ENCODE results near the gene CTF1. TPM values are rescaled to one million over a fixed set of nuclear protein-coding genes. Genes with fewer than 3 reads are reported as not detected.
"Not testable (repeated sequence)": the region's sequence is repeated elsewhere in the genome, so short reads cannot be mapped to it uniquely, and the experiment has no call there.

The CTF1 gene
- total RNA-seq, 1 donor from 2014 or later = 5.1 TPM

- Mint-ChIP-seq H3K27ac (peak overlapping the region; percentile 46), H3K36me3 (ENCODE audit: insufficient read depth) (peaks cover 16% of the 10 kb centered on the region), H3K27me3 (no peaks in the 10 kb centered on the region), H3K4me3 (ENCODE audit: low read depth) (no peak overlapping the region), H3K4me1 (ENCODE audit: low read depth) (no peaks in the 10 kb centered on the region), H3K9me3 (ENCODE audit: low read depth) (no peaks in the 10 kb centered on the region)
- TF ChIP-seq, protein P1, sequence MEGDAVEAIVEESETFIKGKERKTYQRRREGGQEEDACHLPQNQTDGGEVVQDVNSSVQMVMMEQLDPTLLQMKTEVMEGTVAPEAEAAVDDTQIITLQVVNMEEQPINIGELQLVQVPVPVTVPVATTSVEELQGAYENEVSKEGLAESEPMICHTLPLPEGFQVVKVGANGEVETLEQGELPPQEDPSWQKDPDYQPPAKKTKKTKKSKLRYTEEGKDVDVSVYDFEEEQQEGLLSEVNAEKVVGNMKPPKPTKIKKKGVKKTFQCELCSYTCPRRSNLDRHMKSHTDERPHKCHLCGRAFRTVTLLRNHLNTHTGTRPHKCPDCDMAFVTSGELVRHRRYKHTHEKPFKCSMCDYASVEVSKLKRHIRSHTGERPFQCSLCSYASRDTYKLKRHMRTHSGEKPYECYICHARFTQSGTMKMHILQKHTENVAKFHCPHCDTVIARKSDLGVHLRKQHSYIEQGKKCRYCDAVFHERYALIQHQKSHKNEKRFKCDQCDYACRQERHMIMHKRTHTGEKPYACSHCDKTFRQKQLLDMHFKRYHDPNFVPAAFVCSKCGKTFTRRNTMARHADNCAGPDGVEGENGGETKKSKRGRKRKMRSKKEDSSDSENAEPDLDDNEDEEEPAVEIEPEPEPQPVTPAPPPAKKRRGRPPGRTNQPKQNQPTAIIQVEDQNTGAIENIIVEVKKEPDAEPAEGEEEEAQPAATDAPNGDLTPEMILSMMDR (IDR thresholded peaks at IDR 0.05; ENCODE audit: unreplicated experiment) = peak; percentile 49
- no peak for DNase-seq (ENCODE audit: low spot score, unreplicated experiment)
Observed at GRCh38 chr16:30934827-30935557, 38.6 kb downstream of the CTF1 start.

DNA sequence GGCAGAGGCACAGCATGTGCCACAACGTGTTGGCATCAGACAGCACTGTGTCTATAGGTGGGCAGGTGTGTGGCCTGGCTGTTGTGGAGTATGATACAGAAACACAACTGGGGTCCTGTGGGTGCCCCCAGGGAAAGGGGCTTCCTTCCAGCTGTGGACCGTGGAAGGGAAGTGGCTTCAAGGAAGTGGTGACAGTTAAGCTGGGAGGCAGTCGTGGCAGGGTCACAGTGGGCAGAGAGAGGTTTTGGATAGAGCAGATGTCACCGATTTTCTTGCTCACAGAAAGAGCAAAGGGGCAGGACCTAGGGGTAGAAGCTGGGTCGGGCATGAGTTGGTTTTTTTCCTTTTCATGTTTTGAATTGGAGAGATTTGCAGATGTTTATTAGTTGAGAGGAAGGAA lies 41.3 kb downstream of the CTF1 start:
- DNase-seq (ENCODE audit: low spot score, unreplicated experiment) = no peak
- TF ChIP-seq, protein P1 (IDR thresholded peaks at IDR 0.05; ENCODE audit: unreplicated experiment) = no peak
- H3K4me3 Mint-ChIP-seq (ENCODE audit: low read depth) = no peak overlapping the region
- H3K27ac Mint-ChIP-seq = peak overlapping the region; percentile 12
- no peaks in the 10 kb centered on the region for H3K9me3 Mint-ChIP-seq (ENCODE audit: low read depth)
- H3K27me3 Mint-ChIP-seq = no peaks in the 10 kb centered on the region
- peaks cover 20% of the 10 kb centered on the region for H3K36me3 Mint-ChIP-seq (ENCODE audit: insufficient read depth)
- no peaks in the 10 kb centered on the region for H3K4me1 Mint-ChIP-seq (ENCODE audit: low read depth)

GRCh38 chr16:30939571-30939970 lies 43.2 kb downstream of the CTF1 start:
- not testable (repeated sequence) for H3K4me1 Mint-ChIP-seq (ENCODE audit: low read depth); H3K27ac Mint-ChIP-seq; H3K4me3 Mint-ChIP-seq (ENCODE audit: low read depth); H3K9me3 Mint-ChIP-seq (ENCODE audit: low read depth); H3K27me3 Mint-ChIP-seq; DNase-seq (ENCODE audit: low spot score, unreplicated experiment)
- H3K36me3 Mint-ChIP-seq (ENCODE audit: insufficient read depth) = peaks cover 30% of the 10 kb centered on the region

- H3K36me3 Mint-ChIP-seq (ENCODE audit: insufficient read depth) = peaks cover 27% of the 10 kb centered on the region
- DNase-seq (ENCODE audit: low spot score, unreplicated experiment) = peak; percentile 48
- no peak overlapping the region for H3K27ac Mint-ChIP-seq
- H3K4me1 Mint-ChIP-seq (ENCODE audit: low read depth) = peaks cover 1% of the 10 kb centered on the region
- TF ChIP-seq, protein P1 (IDR thresholded peaks at IDR 0.05; ENCODE audit: unreplicated experiment) = peak; percentile 77
- no peaks in the 10 kb centered on the region for H3K9me3 Mint-ChIP-seq (ENCODE audit: low read depth)
- H3K4me3 Mint-ChIP-seq (ENCODE audit: low read depth) = no peak overlapping the region
- H3K27me3 Mint-ChIP-seq = no peaks in the 10 kb centered on the region
Observed at GRCh38 chr16:30941600-30942425, 45.4 kb downstream of the CTF1 start.

DNA sequence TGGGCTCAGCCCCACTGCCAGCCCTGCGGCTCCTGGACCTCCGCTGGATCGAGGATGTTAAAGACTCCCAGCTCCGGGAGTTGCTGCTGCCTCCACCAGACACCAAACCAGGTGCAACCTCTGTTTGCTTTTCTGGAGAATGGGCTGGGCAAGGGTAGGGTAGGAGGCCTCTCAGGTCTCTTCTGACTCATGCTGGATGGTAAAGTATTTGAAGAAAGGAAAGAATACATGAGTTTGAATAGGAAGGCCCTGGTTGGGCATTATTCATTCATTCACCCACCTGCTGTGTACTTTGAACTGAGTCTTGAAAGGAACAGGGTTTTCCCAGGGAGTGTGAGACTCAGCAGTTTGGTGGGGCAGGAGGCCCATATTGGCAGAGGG lies 46.0 kb downstream of the CTF1 start:
- Mint-ChIP-seq H3K36me3 (ENCODE audit: insufficient read depth) (peaks cover 27% of the 10 kb centered on the region), H3K27ac (no peak overlapping the region), H3K9me3 (ENCODE audit: low read depth) (no peaks in the 10 kb centered on the region), H3K4me1 (ENCODE audit: low read depth) (peaks cover 1% of the 10 kb centered on the region), H3K4me3 (ENCODE audit: low read depth) (no peak overlapping the region), H3K27me3 (no peaks in the 10 kb centered on the region)
- DNase-seq (ENCODE audit: low spot score, unreplicated experiment) = no peak
- TF ChIP-seq, protein P1 (IDR thresholded peaks at IDR 0.05; ENCODE audit: unreplicated experiment) = no peak

All from progenitor cell of endocrine pancreas (in vitro differentiated cells).